GM23338 (cell line): ENCODE measurements around the gene PAM16.

Source experiments
- EZH2 ChIP-seq: fragments of 200-600 bp; sonication (generic); IDR thresholded peaks from one replicate; pipeline ENCODE4 v1.8.0; 2017; ENCODE audit warnings: antibody characterized with exemption, mild to moderate bottlenecking, low read depth; ENCODE audit not compliant: unreplicated experiment
- TF ChIP-seq, protein P1 (sequence below), 2 experiments: fragments of 200-600 bp in 1 of 2; sonication (generic) in 1 of 2; conservative IDR thresholded peaks; 2 replicates each; pipeline versions ENCODE4 v1.5.1 to v1.6.1; 2016 to 2017; ENCODE audit warnings: antibody characterized with exemption in 2 of 2, low read depth in 2 of 2, mild to moderate bottlenecking in 2 of 2, moderate library complexity in 1 of 2
- TF ChIP-seq, protein P2 (sequence below): IDR thresholded peaks from one replicate; pipeline ENCODE4 v1.6.1; 2018; ENCODE audit warnings: antibody characterized with exemption; ENCODE audit not compliant: unreplicated experiment

DNA sequence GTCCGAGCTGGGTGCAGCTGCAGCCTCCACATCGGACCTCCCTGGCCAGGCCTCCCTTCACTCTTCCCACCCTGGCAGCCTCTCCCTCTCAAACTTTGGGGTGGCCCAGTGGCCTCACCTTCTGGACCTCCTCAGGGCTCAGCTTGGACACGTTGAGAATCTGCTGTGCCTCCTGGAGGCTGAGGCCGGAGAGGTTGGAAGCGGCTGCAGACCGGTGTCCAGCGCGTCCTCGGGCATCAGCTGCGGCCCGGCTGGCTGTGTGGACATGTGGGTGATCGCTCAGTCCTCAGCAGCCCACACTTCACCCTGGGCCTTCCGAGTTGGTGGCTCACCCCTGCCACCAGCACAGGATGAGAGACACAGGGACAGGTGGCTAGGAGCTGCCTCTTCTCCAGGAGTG is 9.9 kb downstream of the PAM16 start:
- TF ChIP-seq, protein P1, sequence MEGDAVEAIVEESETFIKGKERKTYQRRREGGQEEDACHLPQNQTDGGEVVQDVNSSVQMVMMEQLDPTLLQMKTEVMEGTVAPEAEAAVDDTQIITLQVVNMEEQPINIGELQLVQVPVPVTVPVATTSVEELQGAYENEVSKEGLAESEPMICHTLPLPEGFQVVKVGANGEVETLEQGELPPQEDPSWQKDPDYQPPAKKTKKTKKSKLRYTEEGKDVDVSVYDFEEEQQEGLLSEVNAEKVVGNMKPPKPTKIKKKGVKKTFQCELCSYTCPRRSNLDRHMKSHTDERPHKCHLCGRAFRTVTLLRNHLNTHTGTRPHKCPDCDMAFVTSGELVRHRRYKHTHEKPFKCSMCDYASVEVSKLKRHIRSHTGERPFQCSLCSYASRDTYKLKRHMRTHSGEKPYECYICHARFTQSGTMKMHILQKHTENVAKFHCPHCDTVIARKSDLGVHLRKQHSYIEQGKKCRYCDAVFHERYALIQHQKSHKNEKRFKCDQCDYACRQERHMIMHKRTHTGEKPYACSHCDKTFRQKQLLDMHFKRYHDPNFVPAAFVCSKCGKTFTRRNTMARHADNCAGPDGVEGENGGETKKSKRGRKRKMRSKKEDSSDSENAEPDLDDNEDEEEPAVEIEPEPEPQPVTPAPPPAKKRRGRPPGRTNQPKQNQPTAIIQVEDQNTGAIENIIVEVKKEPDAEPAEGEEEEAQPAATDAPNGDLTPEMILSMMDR (conservative IDR thresholded peaks at IDR 0.05; ENCODE audit: low read depth in 2 of 2) = no peak
- no peak for TF ChIP-seq EZH2
- TF ChIP-seq, protein P2, sequence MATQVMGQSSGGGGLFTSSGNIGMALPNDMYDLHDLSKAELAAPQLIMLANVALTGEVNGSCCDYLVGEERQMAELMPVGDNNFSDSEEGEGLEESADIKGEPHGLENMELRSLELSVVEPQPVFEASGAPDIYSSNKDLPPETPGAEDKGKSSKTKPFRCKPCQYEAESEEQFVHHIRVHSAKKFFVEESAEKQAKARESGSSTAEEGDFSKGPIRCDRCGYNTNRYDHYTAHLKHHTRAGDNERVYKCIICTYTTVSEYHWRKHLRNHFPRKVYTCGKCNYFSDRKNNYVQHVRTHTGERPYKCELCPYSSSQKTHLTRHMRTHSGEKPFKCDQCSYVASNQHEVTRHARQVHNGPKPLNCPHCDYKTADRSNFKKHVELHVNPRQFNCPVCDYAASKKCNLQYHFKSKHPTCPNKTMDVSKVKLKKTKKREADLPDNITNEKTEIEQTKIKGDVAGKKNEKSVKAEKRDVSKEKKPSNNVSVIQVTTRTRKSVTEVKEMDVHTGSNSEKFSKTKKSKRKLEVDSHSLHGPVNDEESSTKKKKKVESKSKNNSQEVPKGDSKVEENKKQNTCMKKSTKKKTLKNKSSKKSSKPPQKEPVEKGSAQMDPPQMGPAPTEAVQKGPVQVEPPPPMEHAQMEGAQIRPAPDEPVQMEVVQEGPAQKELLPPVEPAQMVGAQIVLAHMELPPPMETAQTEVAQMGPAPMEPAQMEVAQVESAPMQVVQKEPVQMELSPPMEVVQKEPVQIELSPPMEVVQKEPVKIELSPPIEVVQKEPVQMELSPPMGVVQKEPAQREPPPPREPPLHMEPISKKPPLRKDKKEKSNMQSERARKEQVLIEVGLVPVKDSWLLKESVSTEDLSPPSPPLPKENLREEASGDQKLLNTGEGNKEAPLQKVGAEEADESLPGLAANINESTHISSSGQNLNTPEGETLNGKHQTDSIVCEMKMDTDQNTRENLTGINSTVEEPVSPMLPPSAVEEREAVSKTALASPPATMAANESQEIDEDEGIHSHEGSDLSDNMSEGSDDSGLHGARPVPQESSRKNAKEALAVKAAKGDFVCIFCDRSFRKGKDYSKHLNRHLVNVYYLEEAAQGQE = no peak
